ENCODE data around the gene HSPB1.
"Not testable (repeated sequence)": the region's sequence is repeated elsewhere in the genome, so short reads cannot be mapped to it uniquely, and the experiment has no call there.

HSPB1 gene

GRCh38 chr7:76334320-76334967 is 32.0 kb downstream of the HSPB1 start:
- DNase-seq (ENCODE audit: low spot score) = no peak

GRCh38 chr7:76335417-76335816 is 32.9 kb downstream of the HSPB1 start:
- not testable (repeated sequence) for DNase-seq (ENCODE audit: low spot score)

GRCh38 chr7:76336094-76336493 is 33.6 kb downstream of the HSPB1 start:
- no peak for DNase-seq (ENCODE audit: low spot score)

GRCh38 chr7:76337147-76337546 is 34.7 kb downstream of the HSPB1 start:
- DNase-seq (ENCODE audit: low spot score) = no peak

- peak; percentile 49 for DNase-seq (ENCODE audit: low spot score)
Observed at GRCh38 chr7:76338298-76339084, 36.0 kb downstream of the HSPB1 start.

GRCh38 chr7:76340617-76341131 is 38.2 kb downstream of the HSPB1 start:
- no peak for DNase-seq (ENCODE audit: low spot score)

- no peak for DNase-seq (ENCODE audit: low spot score)
Observed at GRCh38 chr7:76342222-76342621, 39.7 kb downstream of the HSPB1 start.

GRCh38 chr7:76343294-76343930 is 40.9 kb downstream of the HSPB1 start:
- no peak for DNase-seq (ENCODE audit: low spot score)

GRCh38 chr7:76343931-76344321 is 41.5 kb downstream of the HSPB1 start:
- no peak for DNase-seq (ENCODE audit: low spot score)

- peak; percentile 80 for DNase-seq (ENCODE audit: low spot score)
Observed at GRCh38 chr7:76346097-76346496, 43.6 kb downstream of the HSPB1 start.

- no peak for DNase-seq (ENCODE audit: low spot score)
Observed at GRCh38 chr7:76346778-76347177, 44.3 kb downstream of the HSPB1 start.

- no peak for DNase-seq (ENCODE audit: low spot score)
Observed at GRCh38 chr7:76347710-76348109, 45.2 kb downstream of the HSPB1 start.

GRCh38 chr7:76349313-76349885 is 46.9 kb downstream of the HSPB1 start:
- no peak for DNase-seq (ENCODE audit: low spot score)

GRCh38 chr7:76351372-76351771 is 48.9 kb downstream of the HSPB1 start:
- no peak for DNase-seq (ENCODE audit: low spot score)

- DNase-seq (ENCODE audit: low spot score) = no peak
Observed at GRCh38 chr7:76352193-76352592, 49.7 kb downstream of the HSPB1 start.

- no peak for DNase-seq (ENCODE audit: low spot score)
Observed at GRCh38 chr7:76353744-76354143, 51.3 kb downstream of the HSPB1 start.
